ENCODE results near the gene LYZL1.
"Not testable (repeated sequence)": the region's sequence is repeated elsewhere in the genome, so short reads cannot be mapped to it uniquely, and the experiment has no call there.

LYZL1 gene

GRCh38 chr10:29326886-29327745 is 38.2 kb downstream of the LYZL1 start:
- Mint-ChIP-seq H3K36me3 (no peaks in the 10 kb centered on the region), H3K9me3 (no peaks in the 10 kb centered on the region), H3K27ac (no peak overlapping the region), H3K27me3 (peaks cover 13% of the 10 kb centered on the region), H3K4me3 (no peak overlapping the region), H3K4me1 (no peaks in the 10 kb centered on the region)

- peaks cover 13% of the 10 kb centered on the region for H3K27me3 Mint-ChIP-seq
- H3K4me3 Mint-ChIP-seq = no peak overlapping the region
- H3K4me1 Mint-ChIP-seq = no peaks in the 10 kb centered on the region
- no peaks in the 10 kb centered on the region for H3K36me3 Mint-ChIP-seq
- H3K9me3 Mint-ChIP-seq = no peaks in the 10 kb centered on the region
- H3K27ac Mint-ChIP-seq = no peak overlapping the region
Observed at GRCh38 chr10:29327746-29328102, 38.9 kb downstream of the LYZL1 start.

- Mint-ChIP-seq H3K27me3 (peaks cover 14% of the 10 kb centered on the region), H3K27ac (no peak overlapping the region), H3K36me3 (no peaks in the 10 kb centered on the region), H3K9me3 (no peaks in the 10 kb centered on the region), H3K4me3 (no peak overlapping the region), H3K4me1 (no peaks in the 10 kb centered on the region)
Observed at GRCh38 chr10:29328983-29329382, 40.1 kb downstream of the LYZL1 start.

GRCh38 chr10:29329420-29329819 is 40.5 kb downstream of the LYZL1 start:
- no peaks in the 10 kb centered on the region for H3K9me3 Mint-ChIP-seq
- H3K27me3 Mint-ChIP-seq = peaks cover 14% of the 10 kb centered on the region
- H3K4me1 Mint-ChIP-seq = no peaks in the 10 kb centered on the region
- no peak overlapping the region for H3K27ac Mint-ChIP-seq
- no peaks in the 10 kb centered on the region for H3K36me3 Mint-ChIP-seq
- no peak overlapping the region for H3K4me3 Mint-ChIP-seq

- Mint-ChIP-seq H3K4me1 (no peaks in the 10 kb centered on the region), H3K27me3 (peaks cover 12% of the 10 kb centered on the region), H3K9me3 (no peaks in the 10 kb centered on the region), H3K36me3 (no peaks in the 10 kb centered on the region), H3K27ac (no peak overlapping the region), H3K4me3 (no peak overlapping the region)
Observed at GRCh38 chr10:29332061-29332760, 43.3 kb downstream of the LYZL1 start.

GRCh38 chr10:29332761-29333148 is 43.9 kb downstream of the LYZL1 start:
- Mint-ChIP-seq H3K9me3 (no peaks in the 10 kb centered on the region), H3K27ac (no peak overlapping the region), H3K4me3 (no peak overlapping the region), H3K27me3 (peaks cover 12% of the 10 kb centered on the region), H3K36me3 (no peaks in the 10 kb centered on the region), H3K4me1 (no peaks in the 10 kb centered on the region)

- H3K9me3 Mint-ChIP-seq, H3K4me3 Mint-ChIP-seq, H3K27ac Mint-ChIP-seq, H3K27me3 Mint-ChIP-seq, H3K36me3 Mint-ChIP-seq, H3K4me1 Mint-ChIP-seq: not testable (repeated sequence)
Observed at GRCh38 chr10:29337526-29337925, 48.7 kb downstream of the LYZL1 start.

GRCh38 chr10:29343607-29344038 is 54.8 kb downstream of the LYZL1 start:
- Mint-ChIP-seq H3K27ac (no peak overlapping the region), H3K9me3 (no peaks in the 10 kb centered on the region), H3K27me3 (peaks cover 18% of the 10 kb centered on the region), H3K4me1 (no peaks in the 10 kb centered on the region), H3K36me3 (no peaks in the 10 kb centered on the region), H3K4me3 (no peak overlapping the region)

- no peaks in the 10 kb centered on the region for H3K36me3 Mint-ChIP-seq
- H3K27ac Mint-ChIP-seq = no peak overlapping the region
- no peak overlapping the region for H3K4me3 Mint-ChIP-seq
- H3K4me1 Mint-ChIP-seq = no peaks in the 10 kb centered on the region
- H3K9me3 Mint-ChIP-seq = no peaks in the 10 kb centered on the region
- H3K27me3 Mint-ChIP-seq = peaks cover 18% of the 10 kb centered on the region
Observed at GRCh38 chr10:29344073-29344820, 55.4 kb downstream of the LYZL1 start.

GRCh38 chr10:29345144-29345909 is 56.5 kb downstream of the LYZL1 start:
- peaks cover 16% of the 10 kb centered on the region for H3K27me3 Mint-ChIP-seq
- no peaks in the 10 kb centered on the region for H3K36me3 Mint-ChIP-seq
- no peaks in the 10 kb centered on the region for H3K9me3 Mint-ChIP-seq
- H3K4me3 Mint-ChIP-seq = no peak overlapping the region
- no peaks in the 10 kb centered on the region for H3K4me1 Mint-ChIP-seq
- H3K27ac Mint-ChIP-seq = no peak overlapping the region

- H3K9me3 Mint-ChIP-seq = no peaks in the 10 kb centered on the region
- no peak overlapping the region for H3K4me3 Mint-ChIP-seq
- H3K27ac Mint-ChIP-seq = no peak overlapping the region
- H3K36me3 Mint-ChIP-seq = no peaks in the 10 kb centered on the region
- peaks cover 16% of the 10 kb centered on the region for H3K27me3 Mint-ChIP-seq
- no peaks in the 10 kb centered on the region for H3K4me1 Mint-ChIP-seq
Observed at GRCh38 chr10:29345910-29346209, 57.0 kb downstream of the LYZL1 start.

- no peaks in the 10 kb centered on the region for H3K36me3 Mint-ChIP-seq
- H3K9me3 Mint-ChIP-seq = no peaks in the 10 kb centered on the region
- peaks cover 18% of the 10 kb centered on the region for H3K27me3 Mint-ChIP-seq
- no peaks in the 10 kb centered on the region for H3K4me1 Mint-ChIP-seq
- H3K27ac Mint-ChIP-seq = no peak overlapping the region
- no peak overlapping the region for H3K4me3 Mint-ChIP-seq
Observed at GRCh38 chr10:29346296-29347001, 57.6 kb downstream of the LYZL1 start.

- Mint-ChIP-seq H3K4me3 (no peak overlapping the region), H3K27me3 (peaks cover 8% of the 10 kb centered on the region), H3K36me3 (no peaks in the 10 kb centered on the region), H3K9me3 (no peaks in the 10 kb centered on the region), H3K4me1 (no peaks in the 10 kb centered on the region), H3K27ac (no peak overlapping the region)
Observed at GRCh38 chr10:29348836-29349235, 60.0 kb downstream of the LYZL1 start.

- H3K27ac Mint-ChIP-seq = no peak overlapping the region
- H3K9me3 Mint-ChIP-seq = no peaks in the 10 kb centered on the region
- H3K36me3 Mint-ChIP-seq = no peaks in the 10 kb centered on the region
- H3K4me3 Mint-ChIP-seq = no peak overlapping the region
- H3K4me1 Mint-ChIP-seq = no peaks in the 10 kb centered on the region
- peaks cover 2% of the 10 kb centered on the region for H3K27me3 Mint-ChIP-seq
Observed at GRCh38 chr10:29353305-29353704, 64.4 kb downstream of the LYZL1 start.
